NCI-H146 (cell line): ENCODE measurements around the gene ADCK2.
"Not testable (repeated sequence)": the region's sequence is repeated elsewhere in the genome, so short reads cannot be mapped to it uniquely, and the experiment has no call there.

ENCODE experiments used
- DNase-seq: peaks from one replicate; lab custom pipeline; 2025; lab: John Stamatoyannopoulos, UW

Gene ADCK2

GRCh38 chr7:140695381-140695780 is 22.6 kb downstream of the ADCK2 start:
- DNase-seq: no peak

- peak; percentile 92 for DNase-seq
Observed at GRCh38 chr7:140696024-140696679, 23.4 kb downstream of the ADCK2 start.

GRCh38 chr7:140696680-140697446 is 24.1 kb downstream of the ADCK2 start, which contains the start of gene NDUFB2:
TSS of gene NDUFB2 (plus strand) at chr7:140696708. CDS start at chr7:140696745, 37 bp downstream.
- DNase-seq: peak; percentile 90

DNA sequence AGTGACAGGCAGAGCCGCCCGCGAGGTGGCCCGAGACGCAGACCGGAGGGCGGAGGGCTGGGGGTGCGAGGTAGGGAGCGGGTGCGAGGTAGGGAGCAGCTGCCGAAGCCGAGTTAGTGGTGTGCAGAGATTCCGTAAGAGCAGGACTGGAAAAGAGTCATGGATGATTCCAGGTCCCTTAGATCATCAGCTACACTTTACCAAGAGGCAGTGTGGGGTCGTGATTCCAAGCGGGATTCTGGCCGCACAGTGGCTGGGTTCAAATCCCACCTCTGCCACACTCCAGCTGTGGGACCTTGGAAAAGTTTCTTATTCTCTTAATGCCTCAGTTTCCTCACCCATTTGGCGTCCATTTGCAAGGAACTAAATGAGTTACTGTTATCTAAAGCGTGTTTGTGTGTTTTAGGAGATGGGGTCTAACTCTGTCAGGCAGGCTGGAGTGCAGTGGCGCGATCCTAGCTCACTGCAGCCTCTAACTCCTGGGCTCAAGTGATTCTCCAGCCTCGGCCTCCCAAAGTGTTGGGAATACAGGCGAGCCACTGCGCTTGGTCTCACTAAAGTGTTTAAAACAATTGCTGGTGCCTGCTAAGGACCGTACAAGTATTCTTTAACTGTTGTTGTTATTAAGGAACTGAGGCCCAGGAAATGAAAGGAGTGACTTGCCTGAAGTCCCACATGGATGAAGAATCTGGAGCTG is 24.9 kb downstream of the ADCK2 start:
- no peak for DNase-seq

GRCh38 chr7:140698477-140698876 is 25.7 kb downstream of the ADCK2 start:
- DNase-seq: no peak

GRCh38 chr7:140702774-140703173 is 30.0 kb downstream of the ADCK2 start:
- DNase-seq: no peak

GRCh38 chr7:140704205-140704604 is 31.5 kb downstream of the ADCK2 start:
- no peak for DNase-seq

GRCh38 chr7:140707132-140707531 is 34.4 kb downstream of the ADCK2 start:
- no peak for DNase-seq

GRCh38 chr7:140708764-140709163 is 36.0 kb downstream of the ADCK2 start:
- DNase-seq: not testable (repeated sequence)

DNA sequence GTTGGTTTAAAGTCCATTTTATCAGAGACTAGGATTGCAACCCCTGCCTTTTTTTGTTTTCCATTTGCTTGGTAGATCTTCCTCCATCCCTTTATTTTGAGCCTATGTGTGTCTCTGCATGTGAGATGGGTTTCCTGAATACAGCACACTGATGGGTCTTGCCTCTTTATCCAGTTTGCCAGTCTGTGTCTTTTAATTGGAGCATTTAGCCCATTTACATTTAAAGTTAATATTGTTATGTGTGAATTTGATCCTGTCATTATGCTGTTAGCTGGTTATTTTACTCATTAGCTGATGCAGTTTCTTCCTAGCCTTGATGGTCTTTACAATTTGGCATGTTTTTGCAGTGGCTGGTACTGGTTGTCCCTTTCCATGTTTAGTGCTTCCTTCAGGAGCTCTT is 39.6 kb downstream of the ADCK2 start:
- DNase-seq: not testable (repeated sequence)

DNA sequence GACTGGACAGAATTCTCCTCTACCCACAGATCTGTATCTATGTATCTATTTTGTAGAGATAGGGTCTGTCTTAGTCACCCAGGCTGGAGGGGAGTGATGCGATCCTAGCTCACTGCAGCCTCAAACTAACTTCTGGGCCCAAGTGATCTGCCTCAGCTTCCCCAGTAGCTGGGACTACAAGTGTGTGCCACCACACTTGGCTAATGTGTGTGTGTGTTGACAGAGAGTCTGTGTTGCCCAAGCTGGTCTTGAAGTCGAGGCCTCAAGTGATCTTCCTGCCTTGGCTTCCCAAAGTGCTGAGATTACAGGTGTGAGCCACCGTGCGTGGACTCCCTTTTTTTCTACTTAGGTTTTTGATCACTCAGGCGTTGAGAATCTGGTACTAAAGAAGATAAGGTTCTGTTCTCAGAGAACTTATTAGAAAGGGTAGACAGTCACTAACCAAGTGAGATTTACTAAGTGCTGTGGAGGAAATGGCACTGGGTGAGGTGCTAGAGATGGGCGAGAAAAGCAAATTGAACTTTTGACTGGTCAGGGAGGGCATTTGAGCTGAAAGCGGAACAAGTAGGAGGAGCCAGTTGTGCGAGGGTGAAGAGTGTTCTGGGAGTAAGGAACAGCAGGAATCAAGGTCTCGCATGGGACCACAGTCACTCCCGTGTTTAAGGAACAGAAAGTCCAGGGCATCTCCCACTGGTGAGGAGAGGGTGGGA is 41.7 kb downstream of the ADCK2 start:
- DNase-seq: no peak

GRCh38 chr7:140719721-140720120 is 47.0 kb downstream of the ADCK2 start:
- no peak for DNase-seq

- DNase-seq: no peak
Observed at GRCh38 chr7:140722254-140722653, 49.5 kb downstream of the ADCK2 start.

DNA sequence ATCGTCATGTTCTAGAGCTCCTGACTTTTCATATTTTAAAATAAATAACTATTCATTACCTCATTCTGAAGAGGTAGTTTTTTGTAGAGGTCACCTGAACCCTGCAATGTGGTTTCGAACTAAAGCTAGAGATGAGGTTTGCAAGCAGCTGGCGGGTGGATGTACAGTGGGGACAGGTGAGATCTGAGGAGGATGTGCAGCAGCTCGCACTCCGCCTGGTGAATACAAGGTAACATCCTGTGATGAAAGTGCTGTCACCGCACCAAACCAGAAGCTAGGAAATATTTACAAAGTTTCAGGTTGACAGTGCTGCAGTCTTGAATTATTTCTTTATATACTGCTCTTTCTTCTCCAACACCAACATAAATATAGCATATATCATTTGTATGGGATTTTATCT is 50.3 kb downstream of the ADCK2 start:
- no peak for DNase-seq

DNA sequence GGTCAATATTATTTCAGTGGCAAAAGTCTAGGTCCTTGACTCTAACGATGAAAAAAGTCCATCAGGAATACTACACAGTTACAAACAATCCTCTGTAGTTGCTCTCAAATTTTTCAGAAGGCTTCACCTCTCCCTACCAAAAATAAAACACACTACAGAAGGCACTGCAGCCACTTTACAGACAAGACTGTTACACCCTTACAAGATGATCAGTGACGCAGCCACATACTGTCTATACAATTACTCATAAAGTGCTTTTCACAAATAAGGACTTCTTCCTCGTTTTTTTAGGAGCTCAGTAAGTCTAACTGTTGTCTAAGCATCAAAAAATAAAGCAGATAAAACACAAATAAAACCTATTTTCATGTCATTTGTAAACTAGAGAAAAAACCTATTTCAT is 50.8 kb downstream of the ADCK2 start:
- no peak for DNase-seq

GRCh38 chr7:140724706-140725105 is 52.0 kb downstream of the ADCK2 start:
- no peak for DNase-seq

- DNase-seq: no peak
Observed at GRCh38 chr7:140726281-140726680, 53.5 kb downstream of the ADCK2 start.

DNA sequence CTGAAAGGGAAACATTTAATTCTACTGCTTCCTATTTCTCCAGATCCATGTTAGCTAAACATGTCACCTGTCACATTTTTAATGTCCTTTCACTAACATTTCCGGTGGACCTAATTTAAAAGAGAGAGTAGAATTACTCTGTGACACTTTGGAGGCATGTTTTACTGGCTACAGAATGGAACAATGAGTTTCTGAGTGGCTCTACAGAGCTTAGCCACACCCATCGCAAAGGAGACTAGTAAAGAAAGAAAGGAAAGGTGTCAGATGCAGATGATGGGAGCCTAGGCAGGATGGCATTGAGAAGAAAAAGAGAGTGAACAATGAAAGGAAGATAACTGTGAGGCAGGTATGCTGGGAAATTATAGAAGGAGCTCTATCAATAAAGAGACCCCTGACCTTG is 59.7 kb downstream of the ADCK2 start:
- no peak for DNase-seq

DNA sequence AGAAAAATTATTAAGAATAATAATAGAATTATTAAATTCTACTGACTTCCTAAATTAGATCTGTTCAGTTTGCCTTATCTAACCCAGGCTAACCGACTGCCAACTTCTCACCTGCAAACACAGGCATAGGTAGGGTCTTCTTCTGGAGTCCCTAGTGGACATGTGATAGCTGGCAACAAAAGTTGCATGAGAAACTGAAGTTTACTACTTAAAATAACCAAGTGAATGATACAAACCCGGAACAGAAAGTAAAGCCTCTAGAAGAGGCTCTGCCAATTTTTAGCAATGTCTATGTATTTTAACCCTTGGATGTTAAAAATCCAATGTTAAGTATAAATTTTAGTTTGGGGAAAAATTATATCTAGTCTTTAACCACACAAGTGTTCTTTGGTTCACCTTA is 61.4 kb downstream of the ADCK2 start:
- no peak for DNase-seq

DNA sequence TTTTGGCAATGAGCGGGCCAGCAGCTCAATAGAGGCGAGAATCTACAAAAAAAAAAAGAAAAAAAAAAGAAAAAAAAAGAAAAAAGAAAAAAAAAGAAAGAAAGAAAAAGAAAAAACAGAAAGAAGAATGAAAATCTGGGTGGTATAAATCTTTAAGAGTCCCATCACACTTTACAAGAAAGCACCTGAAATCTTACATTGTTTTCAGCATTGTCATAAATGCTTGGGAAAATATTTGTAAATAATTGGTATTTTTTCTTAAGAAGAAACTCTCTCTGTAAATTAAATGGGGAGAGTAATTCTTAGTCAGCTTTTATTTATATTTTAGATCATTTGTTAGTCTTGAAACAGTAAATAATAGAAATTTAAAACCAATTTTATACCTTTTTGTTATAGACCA is 62.0 kb downstream of the ADCK2 start:
- no peak for DNase-seq

DNA sequence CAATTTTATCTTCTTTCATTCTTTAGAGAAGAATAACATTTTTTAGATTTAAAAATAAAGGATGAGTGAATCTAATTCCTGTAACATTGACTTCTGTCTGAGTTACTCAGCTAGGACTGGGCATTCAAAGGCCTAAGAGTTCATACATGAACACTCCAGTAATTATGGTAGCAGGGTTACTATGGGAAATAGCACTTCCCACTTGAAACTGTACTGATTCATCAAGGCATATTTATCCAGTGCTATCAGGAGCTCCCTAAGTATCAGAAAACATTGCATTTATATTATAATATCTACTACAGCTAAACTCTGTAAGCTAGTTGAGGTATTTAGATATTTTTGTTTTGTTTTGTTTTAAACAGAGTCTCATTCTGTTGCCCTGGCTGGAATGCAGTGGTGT is 65.5 kb downstream of the ADCK2 start:
- DNase-seq: no peak

GRCh38 chr7:140743255-140743654 is 70.5 kb downstream of the ADCK2 start:
- DNase-seq: not testable (repeated sequence)
